GM12891 (cell line): ENCODE results near the gene PDCD1LG2.

Source experiments
- DNase-seq: peaks from one replicate; pipeline ENCODE4 v3.0.0; 2011; ENCODE audit warnings: low spot score; ENCODE audit not compliant: insufficient read length
- FAIRE-seq: peaks from 2 replicates; lab custom pipeline; 2011; peaks lifted over from hg19 to GRCh38; lab: Jason Lieb, UNC
- PAX5 ChIP-seq: IDR thresholded peaks from 2 replicates; pipeline ENCODE4 v1.6.1; 2011; ENCODE audit warnings: low read length, moderate library complexity, mild to moderate bottlenecking; ENCODE audit not compliant: insufficient read depth, severe bottlenecking
- POLR2A ChIP-seq: IDR thresholded peaks from 2 replicates; pipeline ENCODE4 v1.6.1; 2011; ENCODE audit warnings: low read depth, low read length, control low read depth
- POLR2AphosphoS5 ChIP-seq: IDR thresholded peaks from 2 replicates; pipeline ENCODE4 v1.6.1; 2011; ENCODE audit warnings: low read depth, low read length, control low read depth
- POU2F2 ChIP-seq: IDR thresholded peaks from 2 replicates; pipeline ENCODE4 v1.6.1; 2011; ENCODE audit warnings: low read depth, mild to moderate bottlenecking, control low read depth, low read length, moderate library complexity
- SPI1 ChIP-seq: IDR thresholded peaks from 2 replicates; pipeline ENCODE4 v1.6.1; 2011; ENCODE audit warnings: low read depth, low read length, control low read depth
- TAF1 ChIP-seq: IDR thresholded peaks from 2 replicates; pipeline ENCODE4 v1.6.1; 2011; ENCODE audit warnings: low read depth, low read length, control low read depth

PDCD1LG2 gene

DNA sequence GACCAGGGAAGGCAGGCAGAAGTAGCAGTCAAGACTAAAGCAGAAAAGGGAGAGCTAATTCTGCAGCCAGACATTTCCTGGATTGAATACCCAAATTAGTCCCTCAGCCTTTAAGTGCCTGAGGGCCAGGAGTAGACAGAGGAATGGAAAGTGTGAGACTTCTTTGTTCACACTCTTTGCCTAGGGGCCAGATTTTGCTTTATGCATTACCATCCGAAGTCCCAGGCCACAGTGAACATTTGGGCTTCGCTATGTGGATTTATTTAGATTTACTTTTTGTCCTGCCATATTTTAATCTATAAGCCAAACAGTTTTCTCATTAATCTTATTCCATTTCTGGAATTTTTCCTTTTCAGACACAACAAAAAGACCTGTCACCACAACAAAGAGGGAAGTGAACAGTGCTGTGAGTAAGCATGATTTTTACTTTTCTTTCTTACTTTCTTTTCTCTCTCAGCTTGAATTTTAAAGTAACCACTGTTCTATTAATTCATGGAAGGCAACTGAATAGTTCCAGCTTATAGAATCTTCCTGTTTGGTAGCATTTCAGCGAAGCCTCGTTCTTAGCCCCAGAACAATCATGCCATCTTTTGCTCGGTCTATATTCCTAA, 52.6 kb downstream of the PDCD1LG2 start:
- FAIRE-seq: peak; percentile 16
- peak; percentile 67 for TF ChIP-seq SPI1
- TF ChIP-seq PAX5: no peak
- no peak for DNase-seq

DNA sequence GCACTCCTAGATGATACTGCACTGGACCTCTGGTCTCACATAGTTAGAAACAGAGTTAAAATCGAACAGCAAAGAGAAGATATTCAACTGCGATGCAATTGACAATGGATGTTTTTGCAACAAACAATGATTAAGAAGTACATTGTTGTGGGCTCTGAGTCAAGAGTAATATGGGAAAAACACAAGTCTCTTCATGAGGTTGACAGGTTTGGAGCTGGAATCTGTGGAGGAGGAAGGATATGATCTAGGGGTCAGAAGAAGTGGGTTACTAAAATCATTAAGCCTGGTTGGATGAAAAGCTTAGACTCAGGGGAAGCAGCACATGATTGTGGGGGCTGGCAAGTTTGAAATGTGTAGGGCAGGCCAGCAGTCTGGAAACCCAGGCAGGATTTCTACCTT, 53.1 kb downstream of the PDCD1LG2 start:
- no peak for DNase-seq
- no peak for TF ChIP-seq POLR2AphosphoS5
- no peak for FAIRE-seq

DNA sequence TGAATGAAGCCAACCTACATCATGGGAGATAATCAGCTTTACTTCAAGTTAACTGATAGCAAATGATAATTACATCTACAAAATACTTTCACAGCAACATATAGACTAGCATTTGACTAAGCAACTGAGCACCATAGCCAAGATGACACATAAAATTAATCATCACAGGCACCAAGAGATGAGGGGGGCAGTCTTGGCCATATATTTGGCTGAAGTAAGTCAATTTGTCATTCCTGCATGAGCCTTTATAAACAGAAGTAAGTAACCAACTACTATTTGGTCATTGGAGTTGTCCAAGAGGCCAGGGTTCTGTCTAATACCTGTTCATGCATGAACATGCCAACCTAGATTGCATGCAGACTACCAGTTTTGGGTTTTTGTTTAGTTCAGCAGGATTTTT, 53.6 kb downstream of the PDCD1LG2 start:
- FAIRE-seq (peak; percentile 79), DNase-seq (no peak)
- TF ChIP-seq SPI1: no peak
- TF ChIP-seq POLR2AphosphoS5: no peak
- TF ChIP-seq PAX5: no peak
- no peak for TF ChIP-seq POU2F2
- no peak for TF ChIP-seq POLR2A
- TF ChIP-seq TAF1: no peak

DNA sequence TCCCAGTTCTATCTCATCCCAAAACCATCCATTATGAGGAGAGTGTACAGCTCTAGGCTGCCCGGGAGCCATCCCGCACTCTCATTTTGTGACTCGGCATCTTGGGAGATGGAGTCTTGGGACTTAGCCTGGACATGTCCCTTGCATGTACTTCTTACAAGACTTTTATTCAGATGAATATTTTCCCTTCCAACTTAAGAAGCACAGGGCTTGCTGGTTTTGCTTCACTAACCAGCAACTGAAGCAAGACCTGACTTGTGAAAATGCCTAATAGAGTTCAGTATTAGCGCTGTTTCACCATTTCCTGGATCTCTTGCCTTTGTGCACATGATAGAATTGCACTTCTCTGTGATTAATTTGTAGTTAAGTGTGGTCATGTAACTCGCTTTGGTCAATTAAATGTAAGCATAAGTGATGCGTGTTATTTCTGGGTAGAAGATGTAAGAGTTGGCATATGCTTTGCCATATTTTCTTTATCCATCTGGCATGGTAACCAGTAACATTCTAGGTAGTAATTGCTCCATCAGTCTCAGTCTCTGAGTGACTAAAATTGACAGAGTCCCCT, 55.8 kb downstream of the PDCD1LG2 start:
- TF ChIP-seq POLR2AphosphoS5 (no peak), POLR2A (no peak), TAF1 (no peak), PAX5 (peak; percentile 88), POU2F2 (0 out of 2 replicates have a peak, but pooled peaks have one; percentile 14)
- DNase-seq (no peak), FAIRE-seq (peak; percentile 96)

DNA sequence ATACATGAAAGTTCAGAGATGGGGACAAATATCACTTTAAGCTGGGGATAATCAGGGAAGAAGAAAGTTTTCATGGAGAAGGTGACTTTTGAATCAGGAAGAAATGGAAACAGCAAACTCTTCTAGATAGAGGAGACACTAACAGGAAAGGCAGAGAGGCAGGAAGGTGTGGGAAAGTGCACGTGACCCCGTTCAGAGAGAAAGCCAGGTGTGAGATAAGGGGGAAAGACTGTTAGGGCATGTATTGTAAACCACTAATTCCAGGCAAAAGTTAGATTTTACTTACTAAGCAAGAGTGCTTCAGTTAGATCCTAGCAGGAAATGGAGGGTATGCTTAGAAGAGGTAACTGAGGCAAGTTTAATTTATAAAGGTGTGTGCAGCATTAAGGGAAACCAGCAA, 58.5 kb downstream of the PDCD1LG2 start:
- no peak for TF ChIP-seq POLR2A
- TF ChIP-seq TAF1: no peak
- TF ChIP-seq PAX5: no peak
- TF ChIP-seq POU2F2: no peak
- no peak for TF ChIP-seq POLR2AphosphoS5
- TF ChIP-seq SPI1: no peak
- no peak for DNase-seq
- FAIRE-seq: peak; percentile 31

DNA sequence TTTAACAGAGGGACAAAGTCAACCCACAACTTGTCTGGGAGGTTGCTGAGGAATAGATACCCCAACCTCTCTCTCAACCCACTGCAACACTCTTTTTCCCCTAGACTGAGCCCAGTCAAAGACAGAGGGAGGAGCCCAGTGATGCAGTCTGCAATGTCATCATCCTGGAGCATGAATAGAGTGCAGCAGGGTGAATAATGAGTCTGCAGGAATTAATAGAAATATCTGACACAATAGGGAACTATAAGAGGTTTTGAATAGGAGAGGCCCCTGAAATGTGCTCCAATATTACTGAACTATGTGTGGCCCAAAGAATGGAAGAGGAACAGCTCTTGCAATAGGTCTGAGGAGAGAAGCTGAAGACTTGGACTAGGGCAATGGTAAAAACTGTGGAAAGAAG, 59.1 kb downstream of the PDCD1LG2 start:
- DNase-seq (no peak), FAIRE-seq (no peak)
- TF ChIP-seq POLR2AphosphoS5 (no peak), PAX5 (no peak), POU2F2 (no peak), TAF1 (no peak), SPI1 (no peak), POLR2A (no peak)

DNA sequence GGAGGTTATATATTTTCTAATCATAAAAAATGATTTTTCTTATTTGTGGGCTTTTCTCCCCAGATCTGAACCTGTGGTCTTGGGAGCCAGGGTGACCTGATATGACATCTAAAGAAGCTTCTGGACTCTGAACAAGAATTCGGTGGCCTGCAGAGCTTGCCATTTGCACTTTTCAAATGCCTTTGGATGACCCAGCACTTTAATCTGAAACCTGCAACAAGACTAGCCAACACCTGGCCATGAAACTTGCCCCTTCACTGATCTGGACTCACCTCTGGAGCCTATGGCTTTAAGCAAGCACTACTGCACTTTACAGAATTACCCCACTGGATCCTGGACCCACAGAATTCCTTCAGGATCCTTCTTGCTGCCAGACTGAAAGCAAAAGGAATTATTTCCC, 59.6 kb downstream of the PDCD1LG2 start:
- FAIRE-seq (no peak), DNase-seq (no peak)
- TF ChIP-seq PAX5 (no peak), POU2F2 (no peak), SPI1 (no peak), POLR2A (no peak), POLR2AphosphoS5 (no peak), TAF1 (no peak)

DNA sequence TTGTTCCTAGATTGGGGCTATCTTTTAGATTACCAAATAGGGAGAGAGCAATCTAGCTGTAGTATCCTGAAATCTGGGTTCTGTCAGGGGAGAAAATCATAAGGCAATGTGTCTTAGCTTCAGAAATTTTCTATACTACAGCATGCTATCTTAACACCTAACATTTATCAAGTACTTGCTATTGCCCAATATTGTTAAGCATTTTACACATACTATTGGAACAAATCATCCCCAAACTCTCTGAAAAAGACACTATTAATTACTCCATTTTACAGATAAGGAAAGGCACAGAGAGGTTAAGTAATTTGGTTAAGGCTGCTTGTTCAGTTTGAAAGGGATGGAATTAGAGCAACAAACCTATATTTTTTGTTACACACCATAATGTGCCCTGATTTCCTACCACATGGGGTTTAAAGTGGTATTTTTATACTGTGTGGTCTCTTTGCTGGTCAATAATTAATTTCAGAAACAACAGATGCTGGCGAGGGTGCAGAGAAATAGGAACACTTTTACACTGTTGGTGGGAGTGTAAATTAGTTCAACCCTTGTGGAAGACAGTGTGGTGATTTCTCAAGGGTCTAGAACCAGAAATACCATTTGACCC, 61.4 kb downstream of the PDCD1LG2 start:
- no peak for DNase-seq
- peak; percentile 16 for FAIRE-seq
- no peak for TF ChIP-seq POLR2AphosphoS5
- no peak for TF ChIP-seq POU2F2
- TF ChIP-seq TAF1: no peak
- TF ChIP-seq POLR2A: no peak
- TF ChIP-seq SPI1: no peak
- no peak for TF ChIP-seq PAX5

DNA sequence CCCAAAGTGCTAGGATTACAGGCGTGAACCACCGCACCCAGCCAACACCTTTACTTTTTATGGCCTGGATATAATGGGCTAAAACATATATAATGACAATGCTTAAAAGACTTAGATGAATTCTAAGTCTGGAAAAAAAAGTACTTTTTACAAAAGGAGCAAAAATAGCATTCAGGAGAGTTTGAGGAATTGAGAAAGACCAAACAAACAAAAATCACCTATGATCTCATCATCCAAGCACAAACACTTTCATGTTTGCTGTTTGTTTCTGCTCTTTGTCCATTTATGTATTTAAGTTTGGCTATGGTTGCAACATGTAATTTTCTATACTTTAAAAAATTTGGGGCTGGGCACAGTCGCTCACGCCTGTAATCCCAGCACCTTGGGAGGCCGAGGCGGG, 63.8 kb downstream of the PDCD1LG2 start:
- DNase-seq: no peak
- TF ChIP-seq SPI1: peak; percentile 81
- TF ChIP-seq TAF1: no peak
- FAIRE-seq: no peak

DNA sequence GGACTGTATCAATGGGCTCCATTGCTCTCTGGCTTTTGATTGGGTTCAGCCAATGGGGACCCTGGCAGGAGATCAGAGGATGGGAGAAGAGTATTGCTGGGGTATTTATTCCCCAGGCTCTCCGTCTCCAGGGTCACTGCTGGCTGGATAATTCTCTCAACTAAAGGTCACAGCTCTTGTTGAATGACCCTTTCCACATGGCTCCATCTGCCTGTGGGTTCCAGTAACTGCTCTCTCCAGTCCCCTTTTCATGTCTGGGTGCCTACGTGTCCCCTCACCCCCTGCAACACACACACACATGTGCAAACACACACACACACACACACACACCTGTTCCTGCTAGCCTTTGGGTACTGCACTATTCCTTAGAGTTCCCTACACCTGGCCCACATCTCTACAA, 64.7 kb downstream of the PDCD1LG2 start:
- DNase-seq (no peak), FAIRE-seq (peak; percentile 48)
- TF ChIP-seq POLR2AphosphoS5: no peak
- no peak for TF ChIP-seq PAX5
- no peak for TF ChIP-seq POU2F2
- no peak for TF ChIP-seq TAF1
- no peak for TF ChIP-seq POLR2A
- TF ChIP-seq SPI1: no peak
